ENCODE measurements around the gene VRK2. TPM values are rescaled to one million over a fixed set of nuclear protein-coding genes. Genes with fewer than 3 reads are reported as not detected.

The VRK2 gene
- total and polyA plus RNA-seq, 10 of the 15 experiments (the other 5 are each of a cell fraction or from before 2014, with no cell fraction given): 26.5 to 78.0 (median 57.3) TPM

DNA sequence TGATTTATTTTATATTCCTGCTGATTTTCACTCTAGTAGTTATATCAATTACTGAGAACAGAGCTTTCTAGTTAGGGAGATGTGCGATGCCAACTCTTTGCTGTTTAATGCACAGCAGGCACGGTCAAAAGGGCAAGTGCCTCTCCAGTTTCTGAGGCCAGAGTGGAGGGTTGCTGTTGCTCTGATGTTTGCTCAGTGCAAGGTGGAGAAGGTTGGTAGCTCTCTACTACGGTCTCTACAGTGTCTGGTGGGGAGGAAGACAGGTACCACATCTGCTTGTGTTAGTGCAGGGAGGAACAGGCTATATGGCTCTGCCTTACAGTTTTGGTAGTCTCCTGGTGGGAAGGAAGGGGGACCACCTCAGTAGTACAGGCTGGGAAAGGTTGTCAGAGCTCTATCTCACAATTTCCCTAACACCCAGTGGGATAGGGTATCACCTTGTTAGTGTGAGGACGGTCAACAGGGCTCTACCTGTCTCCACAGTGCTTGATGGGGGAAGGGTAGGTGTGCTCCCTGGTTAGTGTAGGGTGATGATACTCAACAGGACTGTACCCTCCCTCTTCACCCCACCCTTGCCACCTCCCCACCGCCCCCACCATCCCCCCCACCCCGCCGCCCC is 108.7 kb downstream of the VRK2 start:
- POLR2A ChIA-PET: no interaction called here
- no peaks in the 10 kb centered on the region for H3K27me3 ChIP-seq (replicated peaks in 1 of 2; ENCODE audit: control insufficient read depth in 2 of 2, insufficient read depth in 2 of 2, low read length in 1 of 2)
- SMC1A ChIA-PET (ENCODE audit: uncharacterized antibody, unreplicated experiment): interaction anchor here (0.6 to 1.7 kb wide), 5 partner anchors 9 to 400 kb away, joined by 3 to 4 read pairs (median 3); no protein-coding TSS in a partner anchor
- BruUV-seq (replicated peaks): no TSS peak
- CTCF ChIA-PET: interaction anchor here (0.9 to 1.2 kb wide), 2 partner anchors 12 to 250 kb away, joined by 3 read pairs; no protein-coding TSS in a partner anchor
- H3K27ac ChIP-seq (ENCODE audit: control insufficient read depth, insufficient read depth): no peak overlapping the region
- TF ChIP-seq, protein P1, sequence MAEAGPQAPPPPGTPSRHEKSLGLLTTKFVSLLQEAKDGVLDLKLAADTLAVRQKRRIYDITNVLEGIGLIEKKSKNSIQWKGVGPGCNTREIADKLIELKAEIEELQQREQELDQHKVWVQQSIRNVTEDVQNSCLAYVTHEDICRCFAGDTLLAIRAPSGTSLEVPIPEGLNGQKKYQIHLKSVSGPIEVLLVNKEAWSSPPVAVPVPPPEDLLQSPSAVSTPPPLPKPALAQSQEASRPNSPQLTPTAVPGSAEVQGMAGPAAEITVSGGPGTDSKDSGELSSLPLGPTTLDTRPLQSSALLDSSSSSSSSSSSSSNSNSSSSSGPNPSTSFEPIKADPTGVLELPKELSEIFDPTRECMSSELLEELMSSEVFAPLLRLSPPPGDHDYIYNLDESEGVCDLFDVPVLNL (IDR thresholded peaks at IDR 0.05; ENCODE audit: low read depth, low read length): no peak
- TF ChIP-seq ZNF24 (IDR thresholded peaks at IDR 0.05): no peak
- no peak overlapping the region for H3K4me3 ChIP-seq
- intact Hi-C loops (cut with micrococcal nuclease; ENCODE audit: unreplicated experiment) (loop anchor here (5.0 kb wide), 1 partner anchor 248 kb away; no protein-coding TSS in a partner anchor), in situ Hi-C loops (cut with MboI) (no loop called here)
- 100% methylated on average over 4 of the region's 7 CpGs for WGBS (ENCODE audit: insufficient coverage, insufficient replicate concordance, low lambda C conversion rate, missing lambda C conversion rate)
- DNase-seq (ENCODE audit: low read depth, low spot score) (no peak), FAIRE-seq (no peak), ATAC-seq (peak; percentile 33)
- H2AFZ ChIP-seq (ENCODE audit: control insufficient read depth, low read depth, low read length): no peak overlapping the region
- no peaks in the 10 kb centered on the region for H3K79me2 ChIP-seq (ENCODE audit: control insufficient read depth, insufficient read depth, low read length)
- H3K9me3 ChIP-seq (replicated peaks; ENCODE audit: control insufficient read depth, insufficient read depth, low read length): no peaks in the 10 kb centered on the region
- H3K4me2 ChIP-seq (ENCODE audit: control insufficient read depth, insufficient read depth): no peak overlapping the region
- no peak overlapping the region for H3K9ac ChIP-seq (ENCODE audit: control insufficient read depth, insufficient read depth, low read length)
- H3K36me3 ChIP-seq (ENCODE audit: control insufficient read depth in 2 of 2, insufficient read depth in 2 of 2, low read length in 1 of 2): peaks cover 0 to 17% of the 10 kb centered on the region in 2 experiments
- H3K4me1 ChIP-seq (ENCODE audit: control insufficient read depth, insufficient read depth, low read length): no peaks in the 10 kb centered on the region
- H4K20me1 ChIP-seq (ENCODE audit: control insufficient read depth, insufficient read depth): no peaks in the 10 kb centered on the region
- RAD21 ChIA-PET (ENCODE audit: unreplicated experiment): interaction anchor here (0.9 kb wide), 1 partner anchor 249 kb away, joined by 4 read pairs; no protein-coding TSS in a partner anchor

DNA sequence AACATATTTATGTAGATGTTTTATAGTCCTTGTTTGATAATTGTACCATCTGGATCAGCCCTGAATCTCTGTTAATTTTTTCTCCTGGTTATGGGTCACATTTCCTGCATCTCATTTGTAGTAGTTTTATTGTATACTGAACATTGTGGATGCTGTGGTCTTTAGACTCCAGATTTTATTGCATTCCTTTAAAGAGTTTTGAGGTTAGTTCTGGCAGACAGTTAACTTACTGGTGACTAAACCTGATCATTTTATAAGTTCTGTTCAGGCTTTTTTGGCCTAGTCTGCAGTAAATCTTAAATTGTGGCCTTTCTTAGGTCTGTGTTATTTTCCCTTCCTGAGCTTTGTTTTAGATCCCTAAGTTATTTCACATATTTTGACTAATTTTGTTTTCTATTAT is 110.2 kb downstream of the VRK2 start:
- Histone ChIP-seq H2AFZ (ENCODE audit: control insufficient read depth, low read depth, low read length) (no peak overlapping the region), H3K4me2 (ENCODE audit: control insufficient read depth, insufficient read depth) (no peak overlapping the region), H3K36me3 (ENCODE audit: control insufficient read depth in 2 of 2, insufficient read depth in 2 of 2, low read length in 1 of 2) (peaks cover 2 to 17% of the 10 kb centered on the region in 2 experiments), H3K4me3 (no peak overlapping the region), H3K9ac (ENCODE audit: control insufficient read depth, insufficient read depth, low read length) (no peak overlapping the region), H3K27ac (ENCODE audit: control insufficient read depth, insufficient read depth) (no peak overlapping the region), H4K20me1 (ENCODE audit: control insufficient read depth, insufficient read depth) (no peaks in the 10 kb centered on the region), H3K9me3 (replicated peaks; ENCODE audit: control insufficient read depth, insufficient read depth, low read length) (no peaks in the 10 kb centered on the region), H3K4me1 (ENCODE audit: control insufficient read depth, insufficient read depth, low read length) (no peaks in the 10 kb centered on the region), H3K27me3 (replicated peaks in 1 of 2; ENCODE audit: control insufficient read depth in 2 of 2, insufficient read depth in 2 of 2, low read length in 1 of 2) (no peaks in the 10 kb centered on the region), H3K79me2 (ENCODE audit: control insufficient read depth, insufficient read depth, low read length) (no peaks in the 10 kb centered on the region)
- ChIA-PET POLR2A (no interaction called here), CTCF (interaction anchor here (1.1 kb wide), 2 partner anchors 9 to 81 kb away, joined by 3 read pairs; no protein-coding TSS in a partner anchor), SMC1A (ENCODE audit: uncharacterized antibody, unreplicated experiment) (interaction anchor here (1.4 to 3.0 kb wide), 4 partner anchors 12 to 33 kb away, joined by 4 to 10 read pairs (median 6); no protein-coding TSS in a partner anchor), RAD21 (ENCODE audit: unreplicated experiment) (no interaction called here)
- no peak for FAIRE-seq
- ATAC-seq: no peak
- DNase-seq (ENCODE audit: low read depth, low spot score): no peak
- intact Hi-C loops (cut with micrococcal nuclease; ENCODE audit: unreplicated experiment) (loop anchor here (5.0 kb wide), 1 partner anchor 249 kb away; no protein-coding TSS in a partner anchor), in situ Hi-C loops (cut with MboI) (no loop called here)
- no TSS peak for BruUV-seq (replicated peaks)
- TF ChIP-seq MEF2A (IDR thresholded peaks at IDR 0.05; ENCODE audit: insufficient read depth, low read depth, low read length) (no peak), TAF1 (IDR thresholded peaks at IDR 0.05; ENCODE audit: borderline replicate concordance, low read depth, low read length) (no peak), BCL11A (IDR thresholded peaks at IDR 0.05; ENCODE audit: low read depth, low read length) (no peak), SUZ12 (IDR thresholded peaks at IDR 0.05; ENCODE audit: unreplicated experiment) (no peak), IKZF2 (IDR thresholded peaks at IDR 0.05) (no peak)
- TF ChIP-seq, protein P2, sequence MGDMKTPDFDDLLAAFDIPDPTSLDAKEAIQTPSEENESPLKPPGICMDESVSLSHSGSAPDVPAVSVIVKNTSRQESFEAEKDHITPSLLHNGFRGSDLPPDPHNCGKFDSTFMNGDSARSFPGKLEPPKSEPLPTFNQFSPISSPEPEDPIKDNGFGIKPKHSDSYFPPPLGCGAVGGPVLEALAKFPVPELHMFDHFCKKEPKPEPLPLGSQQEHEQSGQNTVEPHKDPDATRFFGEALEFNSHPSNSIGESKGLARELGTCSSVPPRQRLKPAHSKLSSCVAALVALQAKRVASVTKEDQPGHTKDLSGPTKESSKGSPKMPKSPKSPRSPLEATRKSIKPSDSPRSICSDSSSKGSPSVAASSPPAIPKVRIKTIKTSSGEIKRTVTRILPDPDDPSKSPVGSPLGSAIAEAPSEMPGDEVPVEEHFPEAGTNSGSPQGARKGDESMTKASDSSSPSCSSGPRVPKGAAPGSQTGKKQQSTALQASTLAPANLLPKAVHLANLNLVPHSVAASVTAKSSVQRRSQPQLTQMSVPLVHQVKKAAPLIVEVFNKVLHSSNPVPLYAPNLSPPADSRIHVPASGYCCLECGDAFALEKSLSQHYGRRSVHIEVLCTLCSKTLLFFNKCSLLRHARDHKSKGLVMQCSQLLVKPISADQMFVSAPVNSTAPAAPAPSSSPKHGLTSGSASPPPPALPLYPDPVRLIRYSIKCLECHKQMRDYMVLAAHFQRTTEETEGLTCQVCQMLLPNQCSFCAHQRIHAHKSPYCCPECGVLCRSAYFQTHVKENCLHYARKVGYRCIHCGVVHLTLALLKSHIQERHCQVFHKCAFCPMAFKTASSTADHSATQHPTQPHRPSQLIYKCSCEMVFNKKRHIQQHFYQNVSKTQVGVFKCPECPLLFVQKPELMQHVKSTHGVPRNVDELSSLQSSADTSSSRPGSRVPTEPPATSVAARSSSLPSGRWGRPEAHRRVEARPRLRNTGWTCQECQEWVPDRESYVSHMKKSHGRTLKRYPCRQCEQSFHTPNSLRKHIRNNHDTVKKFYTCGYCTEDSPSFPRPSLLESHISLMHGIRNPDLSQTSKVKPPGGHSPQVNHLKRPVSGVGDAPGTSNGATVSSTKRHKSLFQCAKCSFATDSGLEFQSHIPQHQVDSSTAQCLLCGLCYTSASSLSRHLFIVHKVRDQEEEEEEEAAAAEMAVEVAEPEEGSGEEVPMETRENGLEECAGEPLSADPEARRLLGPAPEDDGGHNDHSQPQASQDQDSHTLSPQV (IDR thresholded peaks at IDR 0.05): no peak
- TF ChIP-seq, protein P3, sequence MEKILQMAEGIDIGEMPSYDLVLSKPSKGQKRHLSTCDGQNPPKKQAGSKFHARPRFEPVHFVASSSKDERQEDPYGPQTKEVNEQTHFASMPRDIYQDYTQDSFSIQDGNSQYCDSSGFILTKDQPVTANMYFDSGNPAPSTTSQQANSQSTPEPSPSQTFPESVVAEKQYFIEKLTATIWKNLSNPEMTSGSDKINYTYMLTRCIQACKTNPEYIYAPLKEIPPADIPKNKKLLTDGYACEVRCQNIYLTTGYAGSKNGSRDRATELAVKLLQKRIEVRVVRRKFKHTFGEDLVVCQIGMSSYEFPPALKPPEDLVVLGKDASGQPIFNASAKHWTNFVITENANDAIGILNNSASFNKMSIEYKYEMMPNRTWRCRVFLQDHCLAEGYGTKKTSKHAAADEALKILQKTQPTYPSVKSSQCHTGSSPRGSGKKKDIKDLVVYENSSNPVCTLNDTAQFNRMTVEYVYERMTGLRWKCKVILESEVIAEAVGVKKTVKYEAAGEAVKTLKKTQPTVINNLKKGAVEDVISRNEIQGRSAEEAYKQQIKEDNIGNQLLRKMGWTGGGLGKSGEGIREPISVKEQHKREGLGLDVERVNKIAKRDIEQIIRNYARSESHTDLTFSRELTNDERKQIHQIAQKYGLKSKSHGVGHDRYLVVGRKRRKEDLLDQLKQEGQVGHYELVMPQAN (conservative IDR thresholded peaks at IDR 0.05): no peak
